ENCODE data around the gene PROSER2. TPM values are rescaled to one million over a fixed set of nuclear protein-coding genes. Genes with fewer than 3 reads are reported as not detected.
A peak's percentile ranks its signal among the peaks of the same experiment; 100 is the strongest.

PROSER2 gene
- total and polyA plus RNA-seq, 9 of the 15 experiments (the other 6 are each of a cell fraction or from before 2014, with no cell fraction given) = 0.62 to 14.8 (median 2.9) TPM

DNA sequence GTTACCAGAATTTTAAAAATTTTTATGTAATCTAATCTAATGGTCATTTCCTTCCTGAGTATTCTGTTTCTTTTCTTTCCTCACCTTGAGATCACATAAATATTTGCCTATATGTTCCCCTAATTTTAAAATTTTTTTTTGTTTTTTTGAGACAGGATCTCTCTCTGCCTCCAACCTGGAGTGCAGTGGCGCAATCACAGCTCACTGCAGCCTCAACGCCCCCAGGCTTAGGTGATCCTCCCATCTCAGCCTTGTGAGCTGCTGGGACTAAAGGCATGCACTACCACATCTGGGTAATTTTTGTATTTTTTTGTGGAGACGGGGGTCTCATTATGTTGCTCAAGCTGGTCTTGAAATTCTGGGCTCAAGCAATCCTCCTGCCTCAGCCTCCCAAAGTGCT lies 4.1 kb upstream of the PROSER2 start:
- POLR2A ChIA-PET = interaction anchor here (0.5 to 1.0 kb wide), 3 partner anchors 8 to 59 kb away, joined by 3 to 4 read pairs (median 3); no protein-coding TSS in a partner anchor
- Histone ChIP-seq H3K27me3 (ENCODE audit: control insufficient read depth in 2 of 2, insufficient read depth in 2 of 2, low read length in 2 of 2) (peaks cover 4 to 5% of the 10 kb centered on the region in 2 experiments; a peak in 3 of 5 replicates), H3K79me2 (ENCODE audit: control insufficient read depth, insufficient read depth, low read length) (peaks cover 4% of the 10 kb centered on the region; the same call in 1 of the 3 replicates), H3K4me3 (no peak overlapping the region), H2AFZ (ENCODE audit: low read depth, low read length) (no peak overlapping the region), H3K9me3 (replicated peaks; ENCODE audit: control insufficient read depth, insufficient read depth, low read depth, low read length) (no peaks in the 10 kb centered on the region), H3K9ac (ENCODE audit: insufficient read depth in 1 of 2, low read depth in 2 of 2, low read length in 2 of 2) (no peak overlapping the region), H3K4me2 (ENCODE audit: insufficient read depth, low read length) (no peak overlapping the region), H3K9me1 (ENCODE audit: control insufficient read depth, insufficient read depth, low read length) (no peaks in the 10 kb centered on the region), H4K20me1 (replicated peaks; ENCODE audit: control insufficient read depth, insufficient read depth, low read length) (no peaks in the 10 kb centered on the region), H3K27ac (ENCODE audit: extremely low read depth, low read depth, low read length) (no peak overlapping the region), H3K36me3 (ENCODE audit: control insufficient read depth, insufficient read depth, low read length) (no peaks in the 10 kb centered on the region), H3K4me1 (replicated peaks in 1 of 2; ENCODE audit: control insufficient read depth in 2 of 2, insufficient read depth in 2 of 2, low read length in 2 of 2) (peaks cover 2 to 11% of the 10 kb centered on the region in 2 experiments; a peak in 3 of 5 replicates)
- WGBS (ENCODE audit: insufficient coverage, low coverage, missing lambda C conversion rate) = 24% methylated on average over 3 of the region's 3 CpGs
- CTCF ChIA-PET (ENCODE audit: low intra/inter-chr PET ratio) = interaction anchor here (0.6 kb wide), 1 partner anchor 1343 kb away, joined by 4 read pairs; no protein-coding TSS in a partner anchor
- TF ChIP-seq CEBPB (tag; IDR thresholded peaks at IDR 0.05) = peak; percentile 39; the same call in 1 of the 2 replicates
- TF ChIP-seq SRSF7 (optimal IDR thresholded peaks at IDR 0.05; ENCODE audit: low read depth, low read length) = no peak
- FAIRE-seq = no peak
- in situ Hi-C loops (cut with MboI) = no loop called here
- DNase-seq (ENCODE audit: extremely low read depth in 1 of 4, low spot score in 3 of 4) = no peak
- ATAC-seq = no peak
- BruUV-seq (replicated peaks) = no TSS peak
- intact Hi-C loops (cut with micrococcal nuclease) = no loop called here

DNA sequence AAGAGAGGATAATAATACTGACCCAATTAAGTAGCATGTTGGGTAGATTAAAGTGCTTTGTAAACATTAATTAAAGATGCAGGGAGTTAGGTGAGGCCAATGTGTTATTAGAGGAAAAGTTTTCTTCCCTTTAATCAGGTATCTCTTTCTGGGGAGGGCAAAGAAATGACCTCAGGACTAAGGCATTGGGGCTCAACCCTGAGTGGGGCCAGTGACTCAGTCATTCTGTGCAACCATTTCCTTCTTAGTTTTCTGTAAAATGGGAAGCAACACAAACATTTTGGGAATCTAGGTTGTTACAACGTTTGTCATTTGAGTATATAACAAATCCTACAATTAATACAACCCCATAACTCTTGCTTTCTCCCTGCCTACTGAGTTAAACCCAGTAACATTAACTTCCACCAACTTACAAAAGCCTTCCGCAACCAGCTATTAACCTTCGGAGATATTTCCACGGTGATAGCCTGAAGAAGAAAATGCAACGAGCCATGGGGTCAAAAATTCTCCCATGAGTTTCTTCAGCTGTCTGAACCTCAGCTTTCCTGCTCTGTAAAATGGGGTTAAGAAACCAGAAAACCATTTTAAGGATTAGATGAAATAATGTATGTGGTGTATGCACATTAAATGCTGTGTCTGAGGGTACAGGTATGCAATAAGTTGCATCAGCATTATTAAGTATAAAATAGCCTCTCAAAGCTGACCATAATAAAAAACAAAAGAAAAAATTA lies 965 bp upstream of the PROSER2 start:
- 43% methylated on average over 5 of the region's 5 CpGs for WGBS (ENCODE audit: insufficient coverage, low coverage, missing lambda C conversion rate)
- BruUV-seq (replicated peaks) = no TSS peak
- H3K4me2 ChIP-seq (ENCODE audit: insufficient read depth, low read length) = no peak overlapping the region
- TF ChIP-seq MCM5 (IDR thresholded peaks at IDR 0.05; ENCODE audit: low read depth) (no peak), BCOR (IDR thresholded peaks at IDR 0.05) (peak; percentile 95), GTF2A2 (tag; IDR thresholded peaks at IDR 0.05) (no peak), RBM25 (IDR thresholded peaks at IDR 0.05; ENCODE audit: low read depth, low read length, severe bottlenecking) (peak; percentile 91), PCBP2 (IDR thresholded peaks at IDR 0.05; ENCODE audit: low read depth, low read length, poor library complexity, severe bottlenecking) (no peak), MIER1 (IDR thresholded peaks at IDR 0.05; ENCODE audit: low read depth) (no peak), SUPT5H (IDR thresholded peaks at IDR 0.05) (no peak), NR3C1 (CRISPR knock-in tag; IDR thresholded peaks at IDR 0.05) (no peak), KDM1A (IDR thresholded peaks at IDR 0.05) (peak; percentile 67 to 81), SIN3B (IDR thresholded peaks at IDR 0.05; ENCODE audit: low read depth) (no peak), ADNP (tag; IDR thresholded peaks at IDR 0.05) (peak; percentile 70; the same call in 1 of the 2 replicates), ELF1 (tag; IDR thresholded peaks at IDR 0.05) (no peak), CBX3 (IDR thresholded peaks at IDR 0.05; ENCODE audit: borderline replicate concordance in 1 of 2, low read length in 2 of 2) (0 out of 3 replicates have a peak, but pooled peaks of 1 of the 2 experiments have one; percentile 25)
- TF ChIP-seq, protein P1, sequence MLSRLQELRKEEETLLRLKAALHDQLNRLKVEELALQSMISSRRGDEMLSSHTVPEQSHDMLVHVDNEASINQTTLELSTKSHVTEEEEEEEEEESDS (CRISPR knock-in tag; IDR thresholded peaks at IDR 0.05) = no peak
- TF ChIP-seq, protein P2, sequence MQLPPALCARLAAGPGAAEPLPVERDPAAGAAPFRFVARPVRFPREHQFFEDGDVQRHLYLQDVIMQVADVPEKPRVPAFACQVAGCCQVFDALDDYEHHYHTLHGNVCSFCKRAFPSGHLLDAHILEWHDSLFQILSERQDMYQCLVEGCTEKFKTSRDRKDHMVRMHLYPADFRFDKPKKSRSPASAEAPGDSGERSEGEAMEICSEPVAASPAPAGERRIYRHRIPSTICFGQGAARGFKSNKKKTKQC (CRISPR knock-in tag; IDR thresholded peaks at IDR 0.05) = no peak

More for the DNA sequence above, 965 bp upstream of the PROSER2 start:
- H3K4me3 ChIP-seq = no peak overlapping the region
- no peak for FAIRE-seq
- no peaks in the 10 kb centered on the region for H3K9me1 ChIP-seq (ENCODE audit: control insufficient read depth, insufficient read depth, low read length)
- peaks cover 14 to 18% of the 10 kb centered on the region in 2 experiments; a peak in 4 of 5 replicates for H3K4me1 ChIP-seq (replicated peaks in 1 of 2; ENCODE audit: control insufficient read depth in 2 of 2, insufficient read depth in 2 of 2, low read length in 2 of 2)
- H3K9me3 ChIP-seq (replicated peaks; ENCODE audit: control insufficient read depth, insufficient read depth, low read depth, low read length) = no peaks in the 10 kb centered on the region
- ATAC-seq = no peak
- no peak for DNase-seq (ENCODE audit: extremely low read depth in 1 of 4, low spot score in 3 of 4)
- intact Hi-C loops (cut with micrococcal nuclease) (no loop called here), in situ Hi-C loops (cut with MboI) (no loop called here)
- H3K79me2 ChIP-seq (ENCODE audit: control insufficient read depth, insufficient read depth, low read length) = peaks cover 23% of the 10 kb centered on the region; the same call in 2 of the 3 replicates
- ChIA-PET POLR2A (interaction anchor here (0.7 to 0.8 kb wide), 3 partner anchors 8 to 1234 kb away, joined by 3 read pairs; no protein-coding TSS in a partner anchor), CTCF (ENCODE audit: low intra/inter-chr PET ratio) (no interaction called here)
- H3K27me3 ChIP-seq (ENCODE audit: control insufficient read depth in 2 of 2, insufficient read depth in 2 of 2, low read length in 2 of 2) = no peaks in the 10 kb centered on the region
- no peaks in the 10 kb centered on the region for H3K36me3 ChIP-seq (ENCODE audit: control insufficient read depth, insufficient read depth, low read length)
- no peak overlapping the region for H3K27ac ChIP-seq (ENCODE audit: extremely low read depth, low read depth, low read length)
- no peak overlapping the region for H3K9ac ChIP-seq (ENCODE audit: insufficient read depth in 1 of 2, low read depth in 2 of 2, low read length in 2 of 2)
- H4K20me1 ChIP-seq (replicated peaks; ENCODE audit: control insufficient read depth, insufficient read depth, low read length) = peaks cover 8% of the 10 kb centered on the region
- H2AFZ ChIP-seq (ENCODE audit: low read depth, low read length) = no peak overlapping the region
